HEK293 (cell line): Measurements from ENCODE around the gene HPF1.

Source experiments
- GLIS1 ChIP-seq: fragments of 450-650 bp; formaldehyde crosslinking; IDR thresholded peaks from 2 replicates; pipeline ENCODE4 v1.5.1; 2016; ENCODE audit warnings: missing biosample characterization, missing genetic modification characterization
- KLF9 ChIP-seq: fragments of 450-650 bp; formaldehyde crosslinking; IDR thresholded peaks from 2 replicates; pipeline ENCODE4 v1.5.1; 2016; ENCODE audit warnings: missing biosample characterization, missing genetic modification characterization, low read depth
- SETDB1 ChIP-seq: IDR thresholded peaks from one replicate; pipeline ENCODE4 v1.6.1; 2017; ENCODE audit warnings: mild to moderate bottlenecking, low read length, moderate library complexity, mixed read lengths; ENCODE audit not compliant: insufficient read length
- YY1 ChIP-seq: fragments of 450-650 bp; formaldehyde crosslinking; IDR thresholded peaks from 2 replicates; pipeline ENCODE4 v1.5.1; 2018; ENCODE audit warnings: missing biosample characterization, missing genetic modification characterization
- ZBTB8A ChIP-seq: fragments of 450-650 bp; formaldehyde crosslinking; IDR thresholded peaks from 2 replicates; pipeline ENCODE4 v1.5.1; 2016; ENCODE audit warnings: missing biosample characterization, missing genetic modification characterization
- ZFP69B ChIP-seq: fragments of 450-650 bp; formaldehyde crosslinking; IDR thresholded peaks from 2 replicates; pipeline ENCODE4 v1.5.1; 2016; ENCODE audit warnings: missing biosample characterization, missing genetic modification characterization
- ZIC2 ChIP-seq: fragments of 450-650 bp; formaldehyde crosslinking; IDR thresholded peaks from 2 replicates; pipeline ENCODE4 v1.5.1; 2016; ENCODE audit warnings: missing biosample characterization, missing genetic modification characterization
- ZNF10 ChIP-seq: fragments of 450-650 bp; formaldehyde crosslinking; IDR thresholded peaks from 2 replicates; pipeline ENCODE4 v1.5.1; 2017; ENCODE audit warnings: missing biosample characterization, missing genetic modification characterization
- ZNF114 ChIP-seq: fragments of 450-650 bp; formaldehyde crosslinking; IDR thresholded peaks from 2 replicates; pipeline ENCODE4 v1.5.0; 2017; ENCODE audit warnings: missing biosample characterization, missing genetic modification characterization
- ZNF132 ChIP-seq: fragments of 450-650 bp; formaldehyde crosslinking; IDR thresholded peaks from 2 replicates; pipeline ENCODE4 v1.5.1; 2017; ENCODE audit warnings: missing biosample characterization, missing genetic modification characterization, borderline replicate concordance
- ZNF16 ChIP-seq: fragments of 450-650 bp; formaldehyde crosslinking; IDR thresholded peaks from 2 replicates; pipeline ENCODE4 v1.5.1; 2016; ENCODE audit warnings: low read depth, missing biosample characterization, missing genetic modification characterization
- ZNF211 ChIP-seq: fragments of 450-650 bp; formaldehyde crosslinking; IDR thresholded peaks from 2 replicates; pipeline ENCODE4 v1.5.1; 2016; ENCODE audit warnings: low read depth, missing biosample characterization, missing genetic modification characterization
- ZNF23 ChIP-seq: fragments of 450-650 bp; formaldehyde crosslinking; IDR thresholded peaks from 2 replicates; pipeline ENCODE4 v1.5.1; 2016; ENCODE audit warnings: missing biosample characterization, missing genetic modification characterization, borderline replicate concordance
- ZNF292 ChIP-seq: fragments of 450-650 bp; formaldehyde crosslinking; IDR thresholded peaks from 2 replicates; pipeline ENCODE4 v1.5.1; 2016; ENCODE audit warnings: low read depth, missing biosample characterization, missing genetic modification characterization, borderline replicate concordance
- ZNF416 ChIP-seq: fragments of 450-650 bp; formaldehyde crosslinking; IDR thresholded peaks from 2 replicates; pipeline ENCODE4 v1.5.1; 2016; ENCODE audit warnings: missing biosample characterization, missing genetic modification characterization
- ZNF501 ChIP-seq: fragments of 450-650 bp; formaldehyde crosslinking; IDR thresholded peaks from 2 replicates; pipeline ENCODE4 v1.5.1; 2016; ENCODE audit warnings: missing biosample characterization, missing genetic modification characterization
- ZNF560 ChIP-seq: fragments of 450-650 bp; formaldehyde crosslinking; IDR thresholded peaks from 2 replicates; pipeline ENCODE4 v1.5.1; 2017; ENCODE audit warnings: missing biosample characterization, missing genetic modification characterization, borderline replicate concordance
- ZNF561 ChIP-seq: fragments of 450-650 bp; IDR thresholded peaks from 2 replicates; pipeline ENCODE4 v1.5.1; 2018; ENCODE audit warnings: missing biosample characterization, missing genetic modification characterization, borderline replicate concordance
- ZNF600 ChIP-seq: fragments of 450-650 bp; formaldehyde crosslinking; IDR thresholded peaks from 2 replicates; pipeline ENCODE4 v1.5.1; 2016; ENCODE audit warnings: missing biosample characterization, missing genetic modification characterization
- ZNF677 ChIP-seq: fragments of 450-650 bp; IDR thresholded peaks from 2 replicates; pipeline ENCODE4 v1.5.0; 2018; ENCODE audit warnings: missing biosample characterization, mild to moderate bottlenecking, missing genetic modification characterization, moderate library complexity
- ZNF747 ChIP-seq: fragments of 450-650 bp; formaldehyde crosslinking; IDR thresholded peaks from 2 replicates; pipeline ENCODE4 v1.5.1; 2016; ENCODE audit warnings: missing biosample characterization, missing genetic modification characterization
- ZNF792 ChIP-seq: fragments of 450-650 bp; formaldehyde crosslinking; IDR thresholded peaks from 2 replicates; pipeline ENCODE4 v1.5.1; 2016; ENCODE audit warnings: missing biosample characterization, missing genetic modification characterization
- ZSCAN16 ChIP-seq: fragments of 450-650 bp; formaldehyde crosslinking; IDR thresholded peaks from 2 replicates; pipeline ENCODE4 v1.5.1; 2016; ENCODE audit warnings: missing biosample characterization, missing genetic modification characterization
- TF ChIP-seq, protein P1 (sequence below): fragments of 450-650 bp; formaldehyde crosslinking; IDR thresholded peaks from 2 replicates; pipeline ENCODE4 v1.5.1; 2016; ENCODE audit warnings: missing biosample characterization, missing genetic modification characterization
- TF ChIP-seq, protein P2 (sequence below): fragments of 450-650 bp; formaldehyde crosslinking; IDR thresholded peaks from 2 replicates; pipeline ENCODE4 v1.5.1; 2016; ENCODE audit warnings: missing biosample characterization, missing genetic modification characterization
- TF ChIP-seq, protein P3 (sequence below): fragments of 450-650 bp; formaldehyde crosslinking; IDR thresholded peaks from 2 replicates; pipeline ENCODE4 v1.5.1; 2016; ENCODE audit warnings: missing biosample characterization, missing genetic modification characterization
- TF ChIP-seq, protein P4 (sequence below): fragments of 450-650 bp; formaldehyde crosslinking; IDR thresholded peaks from 2 replicates; pipeline ENCODE4 v1.5.1; 2017; ENCODE audit warnings: missing biosample characterization, missing genetic modification characterization
- TF ChIP-seq, protein P5 (sequence below): fragments of 450-650 bp; formaldehyde crosslinking; IDR thresholded peaks from 2 replicates; pipeline ENCODE4 v1.5.1; 2016; ENCODE audit warnings: missing biosample characterization, missing genetic modification characterization
- TF ChIP-seq, protein P6 (sequence below): fragments of 450-650 bp; formaldehyde crosslinking; IDR thresholded peaks from 2 replicates; pipeline ENCODE4 v1.5.1; 2016; ENCODE audit warnings: missing biosample characterization, missing genetic modification characterization

Gene HPF1

DNA sequence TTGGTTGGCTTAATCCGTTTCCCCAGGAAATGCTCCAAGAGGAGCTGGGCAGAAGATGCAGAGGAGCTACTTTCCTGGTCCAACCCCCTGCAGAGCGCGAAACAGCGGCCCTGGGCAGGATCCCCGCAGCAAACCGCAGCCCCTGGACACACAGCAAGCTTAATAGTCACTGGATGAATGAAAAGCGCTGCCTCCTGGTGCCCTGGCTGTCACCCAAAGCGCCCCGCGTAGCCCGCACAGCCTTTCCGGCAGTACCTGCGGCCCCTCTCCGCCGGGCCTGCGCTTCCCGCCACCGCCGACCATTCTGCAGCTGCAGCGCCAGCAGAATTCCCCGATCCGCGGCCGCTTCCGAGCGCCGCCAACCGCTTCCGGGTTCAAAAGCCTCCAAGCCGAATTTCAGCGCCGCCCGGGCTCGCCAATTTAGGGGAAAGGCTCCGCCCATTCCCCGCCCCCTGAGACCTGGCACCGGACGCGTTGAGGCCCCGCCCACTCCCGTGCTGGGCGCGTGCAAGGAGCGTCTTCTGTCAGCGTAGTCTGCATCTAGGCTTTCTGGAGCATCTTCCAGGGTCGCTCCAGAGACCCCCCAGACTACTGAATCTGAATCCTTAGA is at the start of gene HPF1 (continued):
- TF ChIP-seq, protein P1, sequence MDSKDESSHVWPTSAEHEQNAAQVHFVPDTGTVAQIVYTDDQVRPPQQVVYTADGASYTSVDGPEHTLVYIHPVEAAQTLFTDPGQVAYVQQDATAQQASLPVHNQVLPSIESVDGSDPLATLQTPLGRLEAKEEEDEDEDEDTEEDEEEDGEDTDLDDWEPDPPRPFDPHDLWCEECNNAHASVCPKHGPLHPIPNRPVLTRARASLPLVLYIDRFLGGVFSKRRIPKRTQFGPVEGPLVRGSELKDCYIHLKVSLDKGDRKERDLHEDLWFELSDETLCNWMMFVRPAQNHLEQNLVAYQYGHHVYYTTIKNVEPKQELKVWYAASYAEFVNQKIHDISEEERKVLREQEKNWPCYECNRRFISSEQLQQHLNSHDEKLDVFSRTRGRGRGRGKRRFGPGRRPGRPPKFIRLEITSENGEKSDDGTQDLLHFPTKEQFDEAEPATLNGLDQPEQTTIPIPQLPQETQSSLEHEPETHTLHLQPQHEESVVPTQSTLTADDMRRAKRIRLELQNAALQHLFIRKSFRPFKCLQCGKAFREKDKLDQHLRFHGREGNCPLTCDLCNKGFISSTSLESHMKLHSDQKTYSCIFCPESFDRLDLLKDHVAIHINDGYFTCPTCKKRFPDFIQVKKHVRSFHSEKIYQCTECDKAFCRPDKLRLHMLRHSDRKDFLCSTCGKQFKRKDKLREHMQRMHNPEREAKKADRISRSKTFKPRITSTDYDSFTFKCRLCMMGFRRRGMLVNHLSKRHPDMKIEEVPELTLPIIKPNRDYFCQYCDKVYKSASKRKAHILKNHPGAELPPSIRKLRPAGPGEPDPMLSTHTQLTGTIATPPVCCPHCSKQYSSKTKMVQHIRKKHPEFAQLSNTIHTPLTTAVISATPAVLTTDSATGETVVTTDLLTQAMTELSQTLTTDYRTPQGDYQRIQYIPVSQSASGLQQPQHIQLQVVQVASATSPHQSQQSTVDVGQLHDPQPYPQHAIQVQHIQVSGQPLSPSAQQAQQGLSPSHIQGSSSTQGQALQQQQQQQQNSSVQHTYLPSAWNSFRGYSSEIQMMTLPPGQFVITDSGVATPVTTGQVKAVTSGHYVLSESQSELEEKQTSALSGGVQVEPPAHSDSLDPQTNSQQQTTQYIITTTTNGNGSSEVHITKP (tag by site-specific recombination): 0 out of 2 replicates have a peak, but pooled peaks have one; percentile 16
- TF ChIP-seq ZNF600 (peak; percentile 34; the same call in 1 of the 2 replicates), ZNF416 (tag by site-specific recombination) (no peak), ZNF747 (tag by site-specific recombination) (no peak), ZNF501 (tag by site-specific recombination) (peak; percentile 55; the same call in 1 of the 2 replicates), ZBTB8A (peak; percentile 87), ZNF16 (tag by site-specific recombination) (no peak), ZNF211 (tag by site-specific recombination) (no peak), ZNF560 (tag by site-specific recombination) (no peak), ZNF792 (tag by site-specific recombination) (no peak), SETDB1 (no peak), ZIC2 (tag by site-specific recombination) (peak; percentile 84), ZNF132 (tag by site-specific recombination) (no peak), KLF9 (tag by site-specific recombination) (peak; percentile 74), ZNF114 (tag by site-specific recombination) (no peak), ZSCAN16 (tag by site-specific recombination) (no peak), ZNF677 (tag by site-specific recombination) (no peak), GLIS1 (tag by site-specific recombination) (peak; percentile 77), ZNF10 (no peak), ZNF23 (tag by site-specific recombination) (no peak), ZFP69B (tag by site-specific recombination) (no peak), YY1 (tag by site-specific recombination) (0 out of 2 replicates have a peak, but pooled peaks have one; percentile 20), ZNF292 (tag by site-specific recombination) (no peak), ZNF561 (tag by site-specific recombination) (peak; percentile 62; the same call in 1 of the 2 replicates)
- TF ChIP-seq, protein P2, sequence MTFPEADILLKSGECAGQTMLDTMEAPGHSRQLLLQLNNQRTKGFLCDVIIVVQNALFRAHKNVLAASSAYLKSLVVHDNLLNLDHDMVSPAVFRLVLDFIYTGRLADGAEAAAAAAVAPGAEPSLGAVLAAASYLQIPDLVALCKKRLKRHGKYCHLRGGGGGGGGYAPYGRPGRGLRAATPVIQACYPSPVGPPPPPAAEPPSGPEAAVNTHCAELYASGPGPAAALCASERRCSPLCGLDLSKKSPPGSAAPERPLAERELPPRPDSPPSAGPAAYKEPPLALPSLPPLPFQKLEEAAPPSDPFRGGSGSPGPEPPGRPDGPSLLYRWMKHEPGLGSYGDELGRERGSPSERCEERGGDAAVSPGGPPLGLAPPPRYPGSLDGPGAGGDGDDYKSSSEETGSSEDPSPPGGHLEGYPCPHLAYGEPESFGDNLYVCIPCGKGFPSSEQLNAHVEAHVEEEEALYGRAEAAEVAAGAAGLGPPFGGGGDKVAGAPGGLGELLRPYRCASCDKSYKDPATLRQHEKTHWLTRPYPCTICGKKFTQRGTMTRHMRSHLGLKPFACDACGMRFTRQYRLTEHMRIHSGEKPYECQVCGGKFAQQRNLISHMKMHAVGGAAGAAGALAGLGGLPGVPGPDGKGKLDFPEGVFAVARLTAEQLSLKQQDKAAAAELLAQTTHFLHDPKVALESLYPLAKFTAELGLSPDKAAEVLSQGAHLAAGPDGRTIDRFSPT: 0 out of 2 replicates have a peak, but pooled peaks have one; percentile 44
- TF ChIP-seq, protein P3, sequence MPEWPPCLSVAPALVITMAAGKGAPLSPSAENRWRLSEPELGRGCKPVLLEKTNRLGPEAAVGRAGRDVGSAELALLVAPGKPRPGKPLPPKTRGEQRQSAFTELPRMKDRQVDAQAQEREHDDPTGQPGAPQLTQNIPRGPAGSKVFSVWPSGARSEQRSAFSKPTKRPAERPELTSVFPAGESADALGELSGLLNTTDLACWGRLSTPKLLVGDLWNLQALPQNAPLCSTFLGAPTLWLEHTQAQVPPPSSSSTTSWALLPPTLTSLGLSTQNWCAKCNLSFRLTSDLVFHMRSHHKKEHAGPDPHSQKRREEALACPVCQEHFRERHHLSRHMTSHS (tag by site-specific recombination): no peak
- TF ChIP-seq, protein P4, sequence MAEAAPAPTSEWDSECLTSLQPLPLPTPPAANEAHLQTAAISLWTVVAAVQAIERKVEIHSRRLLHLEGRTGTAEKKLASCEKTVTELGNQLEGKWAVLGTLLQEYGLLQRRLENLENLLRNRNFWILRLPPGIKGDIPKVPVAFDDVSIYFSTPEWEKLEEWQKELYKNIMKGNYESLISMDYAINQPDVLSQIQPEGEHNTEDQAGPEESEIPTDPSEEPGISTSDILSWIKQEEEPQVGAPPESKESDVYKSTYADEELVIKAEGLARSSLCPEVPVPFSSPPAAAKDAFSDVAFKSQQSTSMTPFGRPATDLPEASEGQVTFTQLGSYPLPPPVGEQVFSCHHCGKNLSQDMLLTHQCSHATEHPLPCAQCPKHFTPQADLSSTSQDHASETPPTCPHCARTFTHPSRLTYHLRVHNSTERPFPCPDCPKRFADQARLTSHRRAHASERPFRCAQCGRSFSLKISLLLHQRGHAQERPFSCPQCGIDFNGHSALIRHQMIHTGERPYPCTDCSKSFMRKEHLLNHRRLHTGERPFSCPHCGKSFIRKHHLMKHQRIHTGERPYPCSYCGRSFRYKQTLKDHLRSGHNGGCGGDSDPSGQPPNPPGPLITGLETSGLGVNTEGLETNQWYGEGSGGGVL: no peak
- TF ChIP-seq, protein P5, sequence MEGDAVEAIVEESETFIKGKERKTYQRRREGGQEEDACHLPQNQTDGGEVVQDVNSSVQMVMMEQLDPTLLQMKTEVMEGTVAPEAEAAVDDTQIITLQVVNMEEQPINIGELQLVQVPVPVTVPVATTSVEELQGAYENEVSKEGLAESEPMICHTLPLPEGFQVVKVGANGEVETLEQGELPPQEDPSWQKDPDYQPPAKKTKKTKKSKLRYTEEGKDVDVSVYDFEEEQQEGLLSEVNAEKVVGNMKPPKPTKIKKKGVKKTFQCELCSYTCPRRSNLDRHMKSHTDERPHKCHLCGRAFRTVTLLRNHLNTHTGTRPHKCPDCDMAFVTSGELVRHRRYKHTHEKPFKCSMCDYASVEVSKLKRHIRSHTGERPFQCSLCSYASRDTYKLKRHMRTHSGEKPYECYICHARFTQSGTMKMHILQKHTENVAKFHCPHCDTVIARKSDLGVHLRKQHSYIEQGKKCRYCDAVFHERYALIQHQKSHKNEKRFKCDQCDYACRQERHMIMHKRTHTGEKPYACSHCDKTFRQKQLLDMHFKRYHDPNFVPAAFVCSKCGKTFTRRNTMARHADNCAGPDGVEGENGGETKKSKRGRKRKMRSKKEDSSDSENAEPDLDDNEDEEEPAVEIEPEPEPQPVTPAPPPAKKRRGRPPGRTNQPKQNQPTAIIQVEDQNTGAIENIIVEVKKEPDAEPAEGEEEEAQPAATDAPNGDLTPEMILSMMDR (tag by site-specific recombination): peak; percentile 16; the same call in 1 of the 2 replicates
- TF ChIP-seq, protein P6, sequence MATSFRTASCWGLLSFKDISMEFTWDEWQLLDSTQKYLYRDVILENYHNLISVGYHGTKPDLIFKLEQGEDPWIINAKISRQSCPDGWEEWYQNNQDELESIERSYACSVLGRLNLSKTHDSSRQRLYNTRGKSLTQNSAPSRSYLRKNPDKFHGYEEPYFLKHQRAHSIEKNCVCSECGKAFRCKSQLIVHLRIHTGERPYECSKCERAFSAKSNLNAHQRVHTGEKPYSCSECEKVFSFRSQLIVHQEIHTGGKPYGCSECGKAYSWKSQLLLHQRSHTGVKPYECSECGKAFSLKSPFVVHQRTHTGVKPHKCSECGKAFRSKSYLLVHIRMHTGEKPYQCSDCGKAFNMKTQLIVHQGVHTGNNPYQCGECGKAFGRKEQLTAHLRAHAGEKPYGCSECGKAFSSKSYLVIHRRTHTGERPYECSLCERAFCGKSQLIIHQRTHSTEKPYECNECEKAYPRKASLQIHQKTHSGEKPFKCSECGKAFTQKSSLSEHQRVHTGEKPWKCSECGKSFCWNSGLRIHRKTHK (tag by site-specific recombination): no peak
